ENCODE results near the gene SERPINA9. TPM values are rescaled to one million over a fixed set of nuclear protein-coding genes. Genes with fewer than 3 reads are reported as not detected.

SERPINA9 gene, protein sequence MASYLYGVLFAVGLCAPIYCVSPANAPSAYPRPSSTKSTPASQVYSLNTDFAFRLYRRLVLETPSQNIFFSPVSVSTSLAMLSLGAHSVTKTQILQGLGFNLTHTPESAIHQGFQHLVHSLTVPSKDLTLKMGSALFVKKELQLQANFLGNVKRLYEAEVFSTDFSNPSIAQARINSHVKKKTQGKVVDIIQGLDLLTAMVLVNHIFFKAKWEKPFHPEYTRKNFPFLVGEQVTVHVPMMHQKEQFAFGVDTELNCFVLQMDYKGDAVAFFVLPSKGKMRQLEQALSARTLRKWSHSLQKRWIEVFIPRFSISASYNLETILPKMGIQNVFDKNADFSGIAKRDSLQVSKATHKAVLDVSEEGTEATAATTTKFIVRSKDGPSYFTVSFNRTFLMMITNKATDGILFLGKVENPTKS
- polyA plus RNA-seq (2011; rRNA removed) (0.05 and 0.07 TPM in 2 replicates), polyA minus RNA-seq (2011; rRNA and poly(A)+ RNA removed) (not detected in 2 replicates)

DNA sequence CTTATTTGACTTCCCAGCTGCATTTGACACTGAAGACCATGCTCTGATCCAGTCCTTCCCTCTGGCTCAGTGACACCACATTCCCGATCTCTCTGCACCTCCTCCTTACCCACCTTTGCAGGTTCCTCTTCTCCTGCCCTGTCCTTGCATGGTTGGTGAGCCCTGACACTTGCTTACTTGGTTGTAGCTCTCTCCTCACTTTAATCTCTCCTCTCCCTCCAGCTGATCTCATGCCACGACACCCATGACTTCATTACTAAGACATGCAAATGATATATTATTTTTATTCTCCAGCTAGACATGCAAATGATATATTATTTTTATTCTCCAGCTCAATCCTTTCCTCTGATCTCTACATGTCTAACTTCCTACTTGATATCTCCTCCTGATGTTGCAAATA is at the start of gene SERPINA9:
Gene SERPINA9 (minus strand): TSS at position 175 of the 400 bp plus-strand sequence. CDS start 6,357 bp downstream, outside the sequence.
- POLR2A ChIA-PET: no interaction called here
- H3K27me3 ChIP-seq (ENCODE audit: control insufficient read depth, insufficient read depth, low read length): no peaks in the 10 kb centered on the region
- no peak within 1 kb of the TSS for H3K27ac ChIP-seq (ENCODE audit: low read depth, low read length)
- H3K4me3 ChIP-seq (ENCODE audit: low read depth, low read length): no peak within 1 kb of the TSS
- DNase-seq (ENCODE audit: low read depth, low spot score): no peak
- H3K9me3 ChIP-seq (ENCODE audit: control insufficient read depth, insufficient read depth, low read length): peaks cover 14% of the 10 kb centered on the region
- TF ChIP-seq, protein P1, sequence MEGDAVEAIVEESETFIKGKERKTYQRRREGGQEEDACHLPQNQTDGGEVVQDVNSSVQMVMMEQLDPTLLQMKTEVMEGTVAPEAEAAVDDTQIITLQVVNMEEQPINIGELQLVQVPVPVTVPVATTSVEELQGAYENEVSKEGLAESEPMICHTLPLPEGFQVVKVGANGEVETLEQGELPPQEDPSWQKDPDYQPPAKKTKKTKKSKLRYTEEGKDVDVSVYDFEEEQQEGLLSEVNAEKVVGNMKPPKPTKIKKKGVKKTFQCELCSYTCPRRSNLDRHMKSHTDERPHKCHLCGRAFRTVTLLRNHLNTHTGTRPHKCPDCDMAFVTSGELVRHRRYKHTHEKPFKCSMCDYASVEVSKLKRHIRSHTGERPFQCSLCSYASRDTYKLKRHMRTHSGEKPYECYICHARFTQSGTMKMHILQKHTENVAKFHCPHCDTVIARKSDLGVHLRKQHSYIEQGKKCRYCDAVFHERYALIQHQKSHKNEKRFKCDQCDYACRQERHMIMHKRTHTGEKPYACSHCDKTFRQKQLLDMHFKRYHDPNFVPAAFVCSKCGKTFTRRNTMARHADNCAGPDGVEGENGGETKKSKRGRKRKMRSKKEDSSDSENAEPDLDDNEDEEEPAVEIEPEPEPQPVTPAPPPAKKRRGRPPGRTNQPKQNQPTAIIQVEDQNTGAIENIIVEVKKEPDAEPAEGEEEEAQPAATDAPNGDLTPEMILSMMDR (IDR thresholded peaks at IDR 0.05; ENCODE audit: low read depth, low read length): no peak
- CTCF ChIA-PET: interaction anchor here (5.9 kb wide), 1 partner anchor 11 kb away, joined by 46 read pairs; no protein-coding TSS in a partner anchor

DNA sequence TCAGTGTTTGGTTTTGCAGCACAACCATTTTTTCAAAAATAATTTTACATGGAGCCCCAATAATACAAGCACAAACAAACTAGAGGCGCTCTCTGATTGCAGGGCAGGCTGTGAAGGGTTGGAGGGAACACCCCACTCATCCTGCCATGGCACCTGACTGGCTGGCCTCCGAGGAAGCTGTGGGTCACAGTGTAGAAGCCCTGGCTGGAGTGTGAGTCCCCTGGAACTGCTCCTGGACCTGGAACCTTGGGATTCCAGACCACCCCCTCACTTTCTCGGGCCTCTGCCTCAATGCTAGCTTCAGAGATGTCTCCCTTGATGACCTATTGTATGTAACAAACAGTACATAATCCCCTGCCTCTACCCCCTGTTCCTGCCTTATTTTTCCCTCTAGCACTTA is 48.1 kb upstream of the SERPINA9 start:
- H3K27me3 ChIP-seq (ENCODE audit: control insufficient read depth, insufficient read depth, low read length): no peaks in the 10 kb centered on the region
- no peak overlapping the region for H3K27ac ChIP-seq (ENCODE audit: low read depth, low read length)
- TF ChIP-seq, protein P1 (IDR thresholded peaks at IDR 0.05; ENCODE audit: low read depth, low read length): no peak
- CTCF ChIA-PET: no interaction called here
- H3K9me3 ChIP-seq (ENCODE audit: control insufficient read depth, insufficient read depth, low read length): peaks cover 3% of the 10 kb centered on the region; the same call in 1 of the 2 replicates
- no peak for DNase-seq (ENCODE audit: low read depth, low spot score)
- no peak overlapping the region for H3K4me3 ChIP-seq (ENCODE audit: low read depth, low read length)
- POLR2A ChIA-PET: no interaction called here

DNA sequence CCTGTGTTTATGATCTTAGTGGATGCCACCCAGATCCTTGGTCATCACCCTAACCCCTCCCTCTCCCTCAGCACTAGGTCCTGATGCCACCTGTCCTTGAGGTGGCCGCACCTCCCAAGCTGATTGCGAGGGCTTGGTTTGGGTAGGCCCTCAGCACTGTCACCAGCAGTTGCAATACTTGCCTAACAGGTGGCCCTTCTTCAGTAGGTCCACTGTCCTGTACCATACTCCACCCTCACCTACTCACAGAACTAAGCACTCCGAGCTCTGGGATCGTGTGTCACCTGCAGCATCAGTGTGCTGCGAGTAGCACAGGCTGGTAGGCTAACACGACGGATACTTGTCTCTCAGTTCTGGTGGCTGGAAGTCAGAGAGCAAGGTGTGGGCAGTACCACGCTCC is 47.3 kb upstream of the SERPINA9 start:
- POLR2A ChIA-PET: no interaction called here
- CTCF ChIA-PET: no interaction called here
- Histone ChIP-seq H3K4me3 (ENCODE audit: low read depth, low read length) (no peak overlapping the region), H3K9me3 (ENCODE audit: control insufficient read depth, insufficient read depth, low read length) (peaks cover 3% of the 10 kb centered on the region; the same call in 1 of the 2 replicates), H3K27ac (ENCODE audit: low read depth, low read length) (no peak overlapping the region), H3K27me3 (ENCODE audit: control insufficient read depth, insufficient read depth, low read length) (no peaks in the 10 kb centered on the region)
- TF ChIP-seq, protein P1 (IDR thresholded peaks at IDR 0.05; ENCODE audit: low read depth, low read length): no peak
- DNase-seq (ENCODE audit: low read depth, low spot score): no peak

DNA sequence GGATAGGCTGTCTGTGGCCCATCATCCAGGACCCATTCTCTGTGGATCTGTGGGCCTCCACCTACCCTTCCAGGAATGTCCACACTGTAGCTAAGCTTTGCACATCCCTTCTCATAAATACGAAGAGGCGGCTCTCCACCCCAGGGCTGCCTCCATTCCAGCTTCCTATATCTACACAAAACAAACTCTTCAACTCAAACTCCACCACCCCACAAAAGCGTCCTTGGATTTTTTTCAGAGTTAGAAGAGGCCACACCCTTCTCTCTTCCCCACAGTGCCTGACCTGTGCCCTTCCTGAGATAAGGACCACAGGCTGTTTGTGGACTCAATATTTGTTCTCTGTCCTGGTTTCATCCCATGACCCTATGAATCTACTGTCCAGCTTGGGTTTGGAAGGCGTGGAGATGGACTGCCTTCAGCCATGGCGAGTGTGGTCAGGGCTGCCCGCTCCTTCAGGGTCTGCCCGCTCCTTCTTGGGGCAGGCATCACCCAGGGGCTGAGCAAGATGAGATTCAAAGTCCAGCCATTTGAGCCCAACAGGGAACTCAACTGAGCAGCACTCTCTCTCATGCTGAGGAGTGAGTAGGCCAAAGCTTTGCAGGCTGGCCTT is 46.2 kb upstream of the SERPINA9 start:
- H3K27me3 ChIP-seq (ENCODE audit: control insufficient read depth, insufficient read depth, low read length): no peaks in the 10 kb centered on the region
- TF ChIP-seq, protein P1 (IDR thresholded peaks at IDR 0.05; ENCODE audit: low read depth, low read length): no peak
- CTCF ChIA-PET: interaction anchor here (1.3 kb wide), 1 partner anchor 36 kb away, joined by 5 read pairs; no protein-coding TSS in a partner anchor

More for the DNA sequence above, 46.2 kb upstream of the SERPINA9 start:
- Histone ChIP-seq H3K9me3 (ENCODE audit: control insufficient read depth, insufficient read depth, low read length) (peaks cover 3% of the 10 kb centered on the region; the same call in 1 of the 2 replicates), H3K27ac (ENCODE audit: low read depth, low read length) (no peak overlapping the region), H3K4me3 (ENCODE audit: low read depth, low read length) (no peak overlapping the region)
- POLR2A ChIA-PET: interaction anchor here (0.6 kb wide), 1 partner anchor 567 kb away, joined by 3 read pairs; no protein-coding TSS in a partner anchor
- no peak for DNase-seq (ENCODE audit: low read depth, low spot score)

Data from AG04450 (cell line).